ENCODE results near the gene FBN2. TPM values are rescaled to one million over a fixed set of nuclear protein-coding genes. Genes with fewer than 3 reads are reported as not detected.

Gene FBN2
- total RNA-seq, 1 experiment from 2014 or later, result 0.22 TPM

DNA sequence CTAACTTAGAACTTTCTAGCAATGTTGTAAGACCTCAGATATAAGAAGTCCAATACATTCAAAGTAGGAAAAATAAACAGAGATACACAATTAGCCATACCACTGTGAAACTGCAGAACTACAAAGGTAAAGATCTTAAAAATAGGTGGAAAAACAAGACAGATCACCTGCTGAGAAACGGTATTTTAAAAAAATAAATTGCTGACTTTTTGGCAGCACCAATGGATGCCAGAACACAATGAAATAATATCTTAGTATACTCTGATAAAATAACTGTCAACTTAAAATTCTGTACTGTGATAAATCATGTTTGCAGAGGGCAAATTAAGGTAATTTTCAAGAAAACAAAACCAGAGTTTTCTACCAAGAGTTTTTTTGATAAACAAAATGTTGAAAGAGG, 138.9 kb downstream of the FBN2 start:
- Histone ChIP-seq H2AFZ (no peak overlapping the region), H3F3A (ENCODE audit: insufficient read depth, low read depth) (no peaks in the 10 kb centered on the region), H3K27ac (no peak overlapping the region), H3K4me2 (no peak overlapping the region), H3K4me3 (no peak overlapping the region), H3K79me2 (ENCODE audit: low read depth) (no peaks in the 10 kb centered on the region), H3K4me1 (replicated peaks; ENCODE audit: insufficient read depth) (no peaks in the 10 kb centered on the region), H3K27me3 (ENCODE audit: insufficient read depth, low read depth) (no peaks in the 10 kb centered on the region), H3K36me3 (ENCODE audit: low read depth) (no peaks in the 10 kb centered on the region), H3K9me2 (ENCODE audit: insufficient read depth) (no peaks in the 10 kb centered on the region), H4K20me1 (ENCODE audit: insufficient read depth) (no peaks in the 10 kb centered on the region), H3K9me3 (ENCODE audit: insufficient read depth, low read depth) (no peaks in the 10 kb centered on the region)
- POLR2A ChIA-PET (ENCODE audit: unreplicated experiment), result no interaction called here
- no peak for TF ChIP-seq EZH2 (IDR thresholded peaks at IDR 0.05; ENCODE audit: low read depth)
- TF ChIP-seq, protein P1, sequence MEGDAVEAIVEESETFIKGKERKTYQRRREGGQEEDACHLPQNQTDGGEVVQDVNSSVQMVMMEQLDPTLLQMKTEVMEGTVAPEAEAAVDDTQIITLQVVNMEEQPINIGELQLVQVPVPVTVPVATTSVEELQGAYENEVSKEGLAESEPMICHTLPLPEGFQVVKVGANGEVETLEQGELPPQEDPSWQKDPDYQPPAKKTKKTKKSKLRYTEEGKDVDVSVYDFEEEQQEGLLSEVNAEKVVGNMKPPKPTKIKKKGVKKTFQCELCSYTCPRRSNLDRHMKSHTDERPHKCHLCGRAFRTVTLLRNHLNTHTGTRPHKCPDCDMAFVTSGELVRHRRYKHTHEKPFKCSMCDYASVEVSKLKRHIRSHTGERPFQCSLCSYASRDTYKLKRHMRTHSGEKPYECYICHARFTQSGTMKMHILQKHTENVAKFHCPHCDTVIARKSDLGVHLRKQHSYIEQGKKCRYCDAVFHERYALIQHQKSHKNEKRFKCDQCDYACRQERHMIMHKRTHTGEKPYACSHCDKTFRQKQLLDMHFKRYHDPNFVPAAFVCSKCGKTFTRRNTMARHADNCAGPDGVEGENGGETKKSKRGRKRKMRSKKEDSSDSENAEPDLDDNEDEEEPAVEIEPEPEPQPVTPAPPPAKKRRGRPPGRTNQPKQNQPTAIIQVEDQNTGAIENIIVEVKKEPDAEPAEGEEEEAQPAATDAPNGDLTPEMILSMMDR (conservative IDR thresholded peaks at IDR 0.05), result no peak
- intact Hi-C loops (cut with micrococcal nuclease; ENCODE audit: unreplicated experiment), result no loop called here
- no peak for DNase-seq
- no TSS peak for BruUV-seq (replicated peaks)
- CTCF ChIA-PET, result no interaction called here

DNA sequence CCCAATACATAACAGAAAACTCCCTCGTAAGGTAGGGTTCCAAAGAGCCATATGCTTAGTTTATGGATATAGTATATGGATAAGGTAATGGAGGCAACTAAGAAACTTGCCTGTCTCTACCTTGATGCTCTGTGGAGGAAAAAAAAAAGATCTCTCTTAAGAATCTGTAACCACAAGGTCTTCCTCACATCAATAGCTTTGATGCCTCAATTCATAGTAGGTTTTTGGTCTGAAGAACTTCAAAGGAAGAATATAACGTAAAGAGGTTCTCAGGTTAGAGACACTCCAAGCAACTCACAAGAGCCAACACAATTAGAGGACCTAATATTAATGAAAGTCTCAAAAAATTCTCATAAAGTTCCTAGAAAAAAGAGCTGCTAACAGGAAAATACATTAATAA, 140.2 kb downstream of the FBN2 start:
- 0 out of 2 replicates have a peak, but pooled peaks cover 3% of the 10 kb centered on the region for H3K9me2 ChIP-seq (ENCODE audit: insufficient read depth)
- no peaks in the 10 kb centered on the region for H3K4me1 ChIP-seq (replicated peaks; ENCODE audit: insufficient read depth)
- H3K79me2 ChIP-seq (ENCODE audit: low read depth), result no peaks in the 10 kb centered on the region
- H3K36me3 ChIP-seq (ENCODE audit: low read depth), result no peaks in the 10 kb centered on the region
- TF ChIP-seq, protein P1 (conservative IDR thresholded peaks at IDR 0.05), result no peak
- TF ChIP-seq EZH2 (IDR thresholded peaks at IDR 0.05; ENCODE audit: low read depth), result no peak
- H3K4me3 ChIP-seq, result no peak overlapping the region
- H2AFZ ChIP-seq, result no peak overlapping the region; the same call in 1 of the 2 replicates
- CTCF ChIA-PET, result no interaction called here
- DNase-seq, result no peak
- H3F3A ChIP-seq (ENCODE audit: insufficient read depth, low read depth), result no peaks in the 10 kb centered on the region
- H3K4me2 ChIP-seq, result no peak overlapping the region
- no peaks in the 10 kb centered on the region for H3K27me3 ChIP-seq (ENCODE audit: insufficient read depth, low read depth)
- H3K9me3 ChIP-seq (ENCODE audit: insufficient read depth, low read depth), result no peaks in the 10 kb centered on the region
- no peaks in the 10 kb centered on the region for H4K20me1 ChIP-seq (ENCODE audit: insufficient read depth)
- BruUV-seq (replicated peaks), result no TSS peak
- no peak overlapping the region for H3K27ac ChIP-seq
- POLR2A ChIA-PET (ENCODE audit: unreplicated experiment), result interaction anchor here (0.6 kb wide), 1 partner anchor 45 kb away, joined by 7 read pairs; no protein-coding TSS in a partner anchor
- intact Hi-C loops (cut with micrococcal nuclease; ENCODE audit: unreplicated experiment), result no loop called here

DNA sequence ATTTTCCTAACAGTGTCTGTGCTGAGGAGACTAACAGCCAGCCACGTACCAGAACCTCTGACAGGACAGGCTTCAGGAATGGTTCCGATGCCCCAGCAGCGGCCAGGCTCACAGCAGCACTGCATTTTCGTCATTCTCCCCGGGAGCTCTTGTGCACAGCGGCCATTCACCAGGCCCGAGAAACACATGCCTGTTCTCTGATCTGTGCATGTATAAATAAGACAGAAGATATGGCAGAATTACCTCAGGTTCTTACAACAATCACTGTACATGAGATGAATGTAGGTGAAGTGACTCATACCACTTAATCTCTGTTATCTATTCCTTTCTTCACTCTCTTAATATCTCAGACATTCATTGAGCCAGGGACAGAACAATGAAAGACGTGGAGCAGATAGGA, 143.0 kb downstream of the FBN2 start:
- H3K4me3 ChIP-seq, result no peak overlapping the region
- POLR2A ChIA-PET (ENCODE audit: unreplicated experiment), result no interaction called here
- H3K4me2 ChIP-seq, result no peak overlapping the region

More for the DNA sequence above, 143.0 kb downstream of the FBN2 start:
- CTCF ChIA-PET, result no interaction called here
- Histone ChIP-seq H3K4me1 (replicated peaks; ENCODE audit: insufficient read depth) (no peaks in the 10 kb centered on the region), H2AFZ (no peak overlapping the region), H3K9me3 (ENCODE audit: insufficient read depth, low read depth) (no peaks in the 10 kb centered on the region), H3F3A (ENCODE audit: insufficient read depth, low read depth) (no peaks in the 10 kb centered on the region), H3K36me3 (ENCODE audit: low read depth) (no peaks in the 10 kb centered on the region), H3K79me2 (ENCODE audit: low read depth) (no peaks in the 10 kb centered on the region), H3K27me3 (ENCODE audit: insufficient read depth, low read depth) (no peaks in the 10 kb centered on the region), H3K27ac (no peak overlapping the region), H4K20me1 (ENCODE audit: insufficient read depth) (no peaks in the 10 kb centered on the region), H3K9me2 (ENCODE audit: insufficient read depth) (0 out of 2 replicates have a peak, but pooled peaks cover 3% of the 10 kb centered on the region)
- intact Hi-C loops (cut with micrococcal nuclease; ENCODE audit: unreplicated experiment), result no loop called here
- no TSS peak for BruUV-seq (replicated peaks)
- DNase-seq, result no peak
- TF ChIP-seq, protein P1 (conservative IDR thresholded peaks at IDR 0.05), result no peak
- TF ChIP-seq EZH2 (IDR thresholded peaks at IDR 0.05; ENCODE audit: low read depth), result no peak
